Inferior parietal cortex (tissue), 1 donor: ENCODE measurements around the gene KIFC3.
"Not testable (repeated sequence)": the region's sequence is repeated elsewhere in the genome, so short reads cannot be mapped to it uniquely, and the experiment has no call there.

Source experiments
- DNase-seq: peaks from one replicate; pipeline ENCODE4 v3.0.0-alpha.2; 2016; ENCODE audit errors: extremely low spot score

KIFC3 gene

GRCh38 chr16:57722651-57723050 lies 79.6 kb downstream of the KIFC3 start:
- no peak for DNase-seq

GRCh38 chr16:57722210-57722499 lies 80.1 kb downstream of the KIFC3 start:
- no peak for DNase-seq

GRCh38 chr16:57721356-57722209 lies 80.7 kb downstream of the KIFC3 start:
- no peak for DNase-seq

- peak; percentile 31 for DNase-seq
These were observed 82.1 kb downstream of the KIFC3 start for GRCh38 chr16:57720142-57720575.

GRCh38 chr16:57714047-57714446 lies 88.2 kb downstream of the KIFC3 start:
- no peak for DNase-seq

- no peak for DNase-seq
These were observed 88.7 kb downstream of the KIFC3 start for GRCh38 chr16:57713596-57713995.

- not testable (repeated sequence) for DNase-seq
These were observed 89.7 kb downstream of the KIFC3 start for GRCh38 chr16:57712569-57712968.

GRCh38 chr16:57711993-57712392 lies 90.3 kb downstream of the KIFC3 start:
- no peak for DNase-seq

- no peak for DNase-seq
These were observed 90.9 kb downstream of the KIFC3 start for GRCh38 chr16:57711346-57711745.

GRCh38 chr16:57709663-57710062 lies 92.6 kb downstream of the KIFC3 start:
- no peak for DNase-seq
